SK-N-SH (cell line): ENCODE data around the gene PI4K2B. TPM values are rescaled to one million over a fixed set of nuclear protein-coding genes. Genes with fewer than 3 reads are reported as not detected.

Experiments
- CTCF ChIA-PET: fragments of 300-600, 350-600 bp; formaldehyde crosslinking; extraction: SDS; loops from one replicate; lab custom pipeline; 2021; lab: Yijun Ruan, JAX
- POLR2A ChIA-PET: fragments of 350-600 bp; sonication (Branson Sonifier 250); formaldehyde crosslinking; extraction: SDS; loops from one replicate; lab custom pipeline; 2020; ENCODE audit warnings: antibody characterized with exemption, inconsistent platforms; lab: Yijun Ruan, JAX
- DNase-seq: peaks from one replicate; pipeline ENCODE4 v3.0.0; 2012
- H2AFZ ChIP-seq: fragments of 200-600 bp; sonication (generic); 2 replicates; pipeline ENCODE4 v1.8.1; 2016; ENCODE audit warnings: antibody characterized with exemption, mild to moderate bottlenecking, low read depth
- H3F3A ChIP-seq: fragments of 200-600 bp; sonication (generic); replicated peaks from 2 replicates; pipeline ENCODE3; 2016; ENCODE audit warnings: antibody characterized with exemption, mild to moderate bottlenecking; ENCODE audit not compliant: insufficient read depth
- H3K27ac ChIP-seq, 2 experiments: fragments of 200-500 bp in 1 of 2; fragments of 200-600 bp in 1 of 2; sonication (Bioruptor generic) in 1 of 2; sonication (generic), shearing (Covaris generic) in 1 of 2; 2 replicates each; pipeline versions ENCODE4 v1.5.1 to v1.6.1; 2014 to 2016; ENCODE audit warnings: low read depth in 2 of 2, inconsistent platforms in 1 of 2, low read length in 1 of 2, mild to moderate bottlenecking in 1 of 2, mixed read lengths in 1 of 2
- H3K27me3 ChIP-seq: fragments of 200-600 bp; sonication (generic), shearing (Covaris generic); 2 replicates; pipeline ENCODE4 v1.6.1; 2016; ENCODE audit warnings: mixed run types; ENCODE audit not compliant: insufficient read depth
- H3K36me3 ChIP-seq, 2 experiments: fragments of 200-500 bp in 1 of 2; fragments of 200-600 bp in 1 of 2; sonication (Bioruptor generic) in 1 of 2; sonication (generic) in 1 of 2; replicated peaks in 1 of 2; 2 replicates each; pipeline versions ENCODE3 to v1.5.1; 2014 to 2016; ENCODE audit warnings: low read length in 1 of 2, mild to moderate bottlenecking in 1 of 2; ENCODE audit not compliant: insufficient read depth in 2 of 2, control insufficient read depth in 1 of 2
- H3K4me1 ChIP-seq, 2 experiments: fragments of 200-500 bp in 1 of 2; fragments of 200-600 bp in 1 of 2; sonication (Bioruptor generic) in 1 of 2; sonication (generic), shearing (Covaris generic) in 1 of 2; 2 replicates each; pipeline versions ENCODE4 v1.5.1 to v1.6.1; 2014 to 2016; ENCODE audit warnings: low read depth in 1 of 2, low read length in 1 of 2, mixed run types in 1 of 2; ENCODE audit not compliant: insufficient read depth in 2 of 2, control insufficient read depth in 1 of 2
- H3K4me2 ChIP-seq: fragments of 200-600 bp; sonication (generic), shearing (Covaris generic); 2 replicates; pipeline ENCODE4 v1.6.1; 2017; ENCODE audit warnings: mixed run types
- H3K4me3 ChIP-seq, 2 experiments: fragments of 200-500 bp in 1 of 2; fragments of 200-600 bp in 1 of 2; sonication (Bioruptor generic) in 1 of 2; sonication (generic), shearing (Covaris generic) in 1 of 2; 2 replicates each; pipeline versions ENCODE4 v1.5.1 to v1.8.1; 2014 to 2016; ENCODE audit warnings: low read depth in 2 of 2, inconsistent platforms in 1 of 2, low read length in 1 of 2, mild to moderate bottlenecking in 1 of 2, mixed read lengths in 1 of 2, moderate library complexity in 1 of 2
- H3K79me2 ChIP-seq: fragments of 200-600 bp; sonication (generic); 2 replicates; pipeline ENCODE4 v1.8.1; 2017; ENCODE audit warnings: mild to moderate bottlenecking; ENCODE audit not compliant: insufficient read depth
- H3K9ac ChIP-seq: fragments of 200-600 bp; sonication (generic); 2 replicates; pipeline ENCODE4 v1.6.1; 2017; ENCODE audit warnings: mixed run types
- H3K9me2 ChIP-seq: fragments of 200-600 bp; sonication (generic); 2 replicates; pipeline ENCODE4 v1.6.1; 2017; ENCODE audit warnings: mixed run types
- H3K9me3 ChIP-seq: fragments of 200-600 bp; sonication (generic); 2 replicates; pipeline ENCODE4 v1.6.1; 2017; ENCODE audit warnings: mixed run types, mild to moderate bottlenecking, moderate library complexity
- H4K20me1 ChIP-seq: fragments of 200-600 bp; sonication (generic); 2 replicates; pipeline ENCODE4 v1.6.1; 2017; ENCODE audit warnings: mild to moderate bottlenecking, mixed run types; ENCODE audit not compliant: insufficient read depth
- ELF1 ChIP-seq: IDR thresholded peaks from 2 replicates; pipeline ENCODE4 v1.4.0; 2012
- EZH2phosphoT487 ChIP-seq: fragments of 200-600 bp; sonication (generic); IDR thresholded peaks from 2 replicates; pipeline ENCODE4 v1.6.1; 2017; ENCODE audit warnings: low read depth, mixed run types, mild to moderate bottlenecking, antibody characterized with exemption, moderate library complexity, borderline replicate concordance
- FOXJ3 ChIP-seq: sonication (generic); formaldehyde crosslinking; IDR thresholded peaks from 2 replicates; pipeline ENCODE4 v1.5.1; 2020; ENCODE audit warnings: mild to moderate bottlenecking, missing genetic modification reagents
- MAX ChIP-seq: IDR thresholded peaks from 2 replicates; pipeline ENCODE4 v1.4.0; 2012; ENCODE audit warnings: low read depth
- NFIC ChIP-seq: IDR thresholded peaks from 2 replicates; pipeline ENCODE4 v1.4.0; 2012; ENCODE audit warnings: borderline replicate concordance
- NRF1 ChIP-seq: IDR thresholded peaks from 2 replicates; pipeline ENCODE4 v1.6.1; 2012; ENCODE audit warnings: low read depth, mild to moderate bottlenecking, low read length
- POLR2AphosphoS5 ChIP-seq: IDR thresholded peaks from 2 replicates; pipeline ENCODE4 v1.6.1; 2012; ENCODE audit warnings: low read depth, low read length
- RFX5 ChIP-seq: IDR thresholded peaks from 2 replicates; pipeline ENCODE4 v1.6.1; 2012; ENCODE audit warnings: mild to moderate bottlenecking, improper control_type of control experiment, low read length
- SIN3A ChIP-seq: IDR thresholded peaks from 2 replicates; pipeline ENCODE4 v1.6.1; 2012; ENCODE audit warnings: low read depth, mild to moderate bottlenecking, low read length, moderate library complexity, borderline replicate concordance
- WGBS: methylation state at CpG from one replicate; pipeline ENCODE4 v1.1.6; 2017; ENCODE audit warnings: low lambda C conversion rate; 5-methylcytosine and 5-hydroxymethylcytosine counted together
- polyA plus RNA-seq, 3 experiments: library from polyadenylated mRNA; depleted of rRNA; stranded (reverse); fragments of >200 nt; gene quantifications; 2 replicates each; pipeline ENCODE4 v1.2.3, GENCODE V29; 2012
- TF ChIP-seq, protein P1 (sequence below): IDR thresholded peaks from 2 replicates; pipeline ENCODE4 v1.4.0; 2012; ENCODE audit warnings: low read depth, borderline replicate concordance
- TF ChIP-seq, protein P2 (sequence below): IDR thresholded peaks from 2 replicates; pipeline ENCODE4 v1.4.0; 2012; ENCODE audit warnings: low read depth, borderline replicate concordance
- TF ChIP-seq, protein P3 (sequence below): fragments of 200-600 bp; sonication (generic); IDR thresholded peaks from 2 replicates; pipeline ENCODE4 v1.6.1; 2017; ENCODE audit warnings: antibody characterized with exemption, mild to moderate bottlenecking, moderate library complexity
- TF ChIP-seq, protein P4 (sequence below): fragments of 150-350 bp; IDR thresholded peaks from 2 replicates; pipeline ENCODE4 v1.6.1; 2017; ENCODE audit warnings: antibody characterized with exemption, low read length, low read depth, borderline replicate concordance

PI4K2B gene
- polyA plus RNA-seq (2012; rRNA removed): 3.1 and 3.7 TPM in 2 replicates
- 5.2 and 6.0 TPM in 2 replicates for polyA plus RNA-seq (2012; cell fraction: cytosol; rRNA removed)
- polyA plus RNA-seq (2012; cell fraction: nucleus; rRNA removed): 1.6 and 2.5 TPM in 2 replicates

GRCh38 chr4:25233737-25234389 is at the start of gene PI4K2B:
PI4K2B (plus strand) TSS chr4:25234033; CDS start chr4:25234164, 131 bp downstream.
- H3K27me3 ChIP-seq: no peaks in the 10 kb centered on the region
- POLR2A ChIA-PET: interaction anchor here (1.4 to 1.6 kb wide), 2 partner anchors 74 to 78 kb away, joined by 4 read pairs; partner anchors contain the start of genes SEPSECS and ZCCHC4
- no peaks in the 10 kb centered on the region for H3K9me2 ChIP-seq
- peaks cover 0 to 10% of the 10 kb centered on the region in 2 experiments for H3K36me3 ChIP-seq
- peak within 1 kb of the TSS; percentile 80 to 82 for H3K27ac ChIP-seq
- peak within 1 kb of the TSS; percentile 92 for H2AFZ ChIP-seq
- peak within 1 kb of the TSS; percentile 90 to 97 for H3K4me3 ChIP-seq
- peaks cover 15% of the 10 kb centered on the region; the same call in 1 of the 2 replicates for H3K9me3 ChIP-seq
- H3K79me2 ChIP-seq: peaks cover 37% of the 10 kb centered on the region
- no peaks in the 10 kb centered on the region; a peak in 1 of 4 replicates for H3K4me1 ChIP-seq
- TF ChIP-seq ELF1: no peak
- peak; percentile 78; the same call in 1 of the 2 replicates for TF ChIP-seq MAX
- peak; percentile 65 for TF ChIP-seq POLR2AphosphoS5
- TF ChIP-seq RFX5: no peak
- TF ChIP-seq, protein P1, sequence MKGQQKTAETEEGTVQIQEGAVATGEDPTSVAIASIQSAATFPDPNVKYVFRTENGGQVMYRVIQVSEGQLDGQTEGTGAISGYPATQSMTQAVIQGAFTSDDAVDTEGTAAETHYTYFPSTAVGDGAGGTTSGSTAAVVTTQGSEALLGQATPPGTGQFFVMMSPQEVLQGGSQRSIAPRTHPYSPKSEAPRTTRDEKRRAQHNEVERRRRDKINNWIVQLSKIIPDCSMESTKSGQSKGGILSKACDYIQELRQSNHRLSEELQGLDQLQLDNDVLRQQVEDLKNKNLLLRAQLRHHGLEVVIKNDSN: peak; percentile 80
- TF ChIP-seq FOXJ3 (CRISPR knock-in tag): no peak
- TF ChIP-seq, protein P2, sequence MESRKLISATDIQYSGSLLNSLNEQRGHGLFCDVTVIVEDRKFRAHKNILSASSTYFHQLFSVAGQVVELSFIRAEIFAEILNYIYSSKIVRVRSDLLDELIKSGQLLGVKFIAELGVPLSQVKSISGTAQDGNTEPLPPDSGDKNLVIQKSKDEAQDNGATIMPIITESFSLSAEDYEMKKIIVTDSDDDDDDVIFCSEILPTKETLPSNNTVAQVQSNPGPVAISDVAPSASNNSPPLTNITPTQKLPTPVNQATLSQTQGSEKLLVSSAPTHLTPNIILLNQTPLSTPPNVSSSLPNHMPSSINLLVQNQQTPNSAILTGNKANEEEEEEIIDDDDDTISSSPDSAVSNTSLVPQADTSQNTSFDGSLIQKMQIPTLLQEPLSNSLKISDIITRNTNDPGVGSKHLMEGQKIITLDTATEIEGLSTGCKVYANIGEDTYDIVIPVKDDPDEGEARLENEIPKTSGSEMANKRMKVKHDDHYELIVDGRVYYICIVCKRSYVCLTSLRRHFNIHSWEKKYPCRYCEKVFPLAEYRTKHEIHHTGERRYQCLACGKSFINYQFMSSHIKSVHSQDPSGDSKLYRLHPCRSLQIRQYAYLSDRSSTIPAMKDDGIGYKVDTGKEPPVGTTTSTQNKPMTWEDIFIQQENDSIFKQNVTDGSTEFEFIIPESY: no peak
- TF ChIP-seq, protein P3, sequence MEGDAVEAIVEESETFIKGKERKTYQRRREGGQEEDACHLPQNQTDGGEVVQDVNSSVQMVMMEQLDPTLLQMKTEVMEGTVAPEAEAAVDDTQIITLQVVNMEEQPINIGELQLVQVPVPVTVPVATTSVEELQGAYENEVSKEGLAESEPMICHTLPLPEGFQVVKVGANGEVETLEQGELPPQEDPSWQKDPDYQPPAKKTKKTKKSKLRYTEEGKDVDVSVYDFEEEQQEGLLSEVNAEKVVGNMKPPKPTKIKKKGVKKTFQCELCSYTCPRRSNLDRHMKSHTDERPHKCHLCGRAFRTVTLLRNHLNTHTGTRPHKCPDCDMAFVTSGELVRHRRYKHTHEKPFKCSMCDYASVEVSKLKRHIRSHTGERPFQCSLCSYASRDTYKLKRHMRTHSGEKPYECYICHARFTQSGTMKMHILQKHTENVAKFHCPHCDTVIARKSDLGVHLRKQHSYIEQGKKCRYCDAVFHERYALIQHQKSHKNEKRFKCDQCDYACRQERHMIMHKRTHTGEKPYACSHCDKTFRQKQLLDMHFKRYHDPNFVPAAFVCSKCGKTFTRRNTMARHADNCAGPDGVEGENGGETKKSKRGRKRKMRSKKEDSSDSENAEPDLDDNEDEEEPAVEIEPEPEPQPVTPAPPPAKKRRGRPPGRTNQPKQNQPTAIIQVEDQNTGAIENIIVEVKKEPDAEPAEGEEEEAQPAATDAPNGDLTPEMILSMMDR: no peak
- no peak; the same call in 1 of the 2 replicates for TF ChIP-seq SIN3A
- peak; percentile 70 for TF ChIP-seq NFIC
- TF ChIP-seq NRF1: peak; percentile 70
- TF ChIP-seq EZH2phosphoT487: no peak
- TF ChIP-seq, protein P4, sequence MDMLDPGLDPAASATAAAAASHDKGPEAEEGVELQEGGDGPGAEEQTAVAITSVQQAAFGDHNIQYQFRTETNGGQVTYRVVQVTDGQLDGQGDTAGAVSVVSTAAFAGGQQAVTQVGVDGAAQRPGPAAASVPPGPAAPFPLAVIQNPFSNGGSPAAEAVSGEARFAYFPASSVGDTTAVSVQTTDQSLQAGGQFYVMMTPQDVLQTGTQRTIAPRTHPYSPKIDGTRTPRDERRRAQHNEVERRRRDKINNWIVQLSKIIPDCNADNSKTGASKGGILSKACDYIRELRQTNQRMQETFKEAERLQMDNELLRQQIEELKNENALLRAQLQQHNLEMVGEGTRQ: no peak
- no peaks in the 10 kb centered on the region for H4K20me1 ChIP-seq
- CTCF ChIA-PET: interaction anchor here (0.6 to 2.3 kb wide), 4 partner anchors 68 to 1401 kb away, joined by 3 to 8 read pairs (median 4); partner anchors contain the start of gene ZCCHC4
- H3K4me2 ChIP-seq: peak within 1 kb of the TSS; percentile 92
- WGBS: 2% methylated on average over 26 of the region's 72 CpGs
- peak; percentile 94 for DNase-seq
- peaks cover 15% of the 10 kb centered on the region for H3F3A ChIP-seq
- H3K9ac ChIP-seq: peak within 1 kb of the TSS; percentile 85
